HL-60 (cell line): ENCODE data around the gene KANK3.

ENCODE experiments used
- DNase-seq, 2 experiments: peaks; one replicate each; pipeline ENCODE4 v3.0.0-alpha.2; 2010 to 2020; ENCODE audit warnings: low read depth in 1 of 2, low spot score in 1 of 2
- H3K27ac ChIP-seq: fragments of 250-450 bp; sonication (Bioruptor Pico); replicated peaks from 2 replicates; pipeline ENCODE4 v1.5.1; 2020; ENCODE audit warnings: mild to moderate bottlenecking, moderate library complexity
- H3K27me3 ChIP-seq: fragments of 250-450 bp; sonication (Bioruptor Pico); 2 replicates; pipeline ENCODE4 v1.5.1; 2021; ENCODE audit warnings: mild to moderate bottlenecking, moderate library complexity; ENCODE audit not compliant: insufficient read depth, poor library complexity, severe bottlenecking
- H3K4me3 ChIP-seq: replicated peaks from 2 replicates; pipeline ENCODE4 v1.5.1; 2011; ENCODE audit warnings: mild to moderate bottlenecking, control low read depth, low read length; ENCODE audit not compliant: insufficient read depth
- GABPA ChIP-seq: IDR thresholded peaks from 2 replicates; pipeline ENCODE4 v1.6.1; 2012; ENCODE audit warnings: low read depth
- POLR2AphosphoS5 ChIP-seq: IDR thresholded peaks from 2 replicates; pipeline ENCODE4 v1.6.1; 2012; ENCODE audit warnings: low read depth
- SPI1 ChIP-seq: IDR thresholded peaks from 2 replicates; pipeline ENCODE4 v1.6.1; 2012; ENCODE audit warnings: low read depth, mild to moderate bottlenecking, borderline replicate concordance
- TF ChIP-seq, protein P1 (sequence below): IDR thresholded peaks from one replicate; pipeline ENCODE4 v1.5.1; 2011; ENCODE audit warnings: low read length, control low read depth, inconsistent platforms; ENCODE audit not compliant: insufficient read depth
- TF ChIP-seq, protein P2 (sequence below): IDR thresholded peaks from 2 replicates; pipeline ENCODE4 v1.6.1; 2012; ENCODE audit warnings: low read depth; ENCODE audit not compliant: insufficient replicate concordance

Gene KANK3

GRCh38 chr19:8325454-8325853 is 17.6 kb downstream of the KANK3 start:
- TF ChIP-seq GABPA (no peak), SPI1 (no peak), POLR2AphosphoS5 (no peak)
- TF ChIP-seq, protein P1, sequence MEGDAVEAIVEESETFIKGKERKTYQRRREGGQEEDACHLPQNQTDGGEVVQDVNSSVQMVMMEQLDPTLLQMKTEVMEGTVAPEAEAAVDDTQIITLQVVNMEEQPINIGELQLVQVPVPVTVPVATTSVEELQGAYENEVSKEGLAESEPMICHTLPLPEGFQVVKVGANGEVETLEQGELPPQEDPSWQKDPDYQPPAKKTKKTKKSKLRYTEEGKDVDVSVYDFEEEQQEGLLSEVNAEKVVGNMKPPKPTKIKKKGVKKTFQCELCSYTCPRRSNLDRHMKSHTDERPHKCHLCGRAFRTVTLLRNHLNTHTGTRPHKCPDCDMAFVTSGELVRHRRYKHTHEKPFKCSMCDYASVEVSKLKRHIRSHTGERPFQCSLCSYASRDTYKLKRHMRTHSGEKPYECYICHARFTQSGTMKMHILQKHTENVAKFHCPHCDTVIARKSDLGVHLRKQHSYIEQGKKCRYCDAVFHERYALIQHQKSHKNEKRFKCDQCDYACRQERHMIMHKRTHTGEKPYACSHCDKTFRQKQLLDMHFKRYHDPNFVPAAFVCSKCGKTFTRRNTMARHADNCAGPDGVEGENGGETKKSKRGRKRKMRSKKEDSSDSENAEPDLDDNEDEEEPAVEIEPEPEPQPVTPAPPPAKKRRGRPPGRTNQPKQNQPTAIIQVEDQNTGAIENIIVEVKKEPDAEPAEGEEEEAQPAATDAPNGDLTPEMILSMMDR: no peak
- TF ChIP-seq, protein P2, sequence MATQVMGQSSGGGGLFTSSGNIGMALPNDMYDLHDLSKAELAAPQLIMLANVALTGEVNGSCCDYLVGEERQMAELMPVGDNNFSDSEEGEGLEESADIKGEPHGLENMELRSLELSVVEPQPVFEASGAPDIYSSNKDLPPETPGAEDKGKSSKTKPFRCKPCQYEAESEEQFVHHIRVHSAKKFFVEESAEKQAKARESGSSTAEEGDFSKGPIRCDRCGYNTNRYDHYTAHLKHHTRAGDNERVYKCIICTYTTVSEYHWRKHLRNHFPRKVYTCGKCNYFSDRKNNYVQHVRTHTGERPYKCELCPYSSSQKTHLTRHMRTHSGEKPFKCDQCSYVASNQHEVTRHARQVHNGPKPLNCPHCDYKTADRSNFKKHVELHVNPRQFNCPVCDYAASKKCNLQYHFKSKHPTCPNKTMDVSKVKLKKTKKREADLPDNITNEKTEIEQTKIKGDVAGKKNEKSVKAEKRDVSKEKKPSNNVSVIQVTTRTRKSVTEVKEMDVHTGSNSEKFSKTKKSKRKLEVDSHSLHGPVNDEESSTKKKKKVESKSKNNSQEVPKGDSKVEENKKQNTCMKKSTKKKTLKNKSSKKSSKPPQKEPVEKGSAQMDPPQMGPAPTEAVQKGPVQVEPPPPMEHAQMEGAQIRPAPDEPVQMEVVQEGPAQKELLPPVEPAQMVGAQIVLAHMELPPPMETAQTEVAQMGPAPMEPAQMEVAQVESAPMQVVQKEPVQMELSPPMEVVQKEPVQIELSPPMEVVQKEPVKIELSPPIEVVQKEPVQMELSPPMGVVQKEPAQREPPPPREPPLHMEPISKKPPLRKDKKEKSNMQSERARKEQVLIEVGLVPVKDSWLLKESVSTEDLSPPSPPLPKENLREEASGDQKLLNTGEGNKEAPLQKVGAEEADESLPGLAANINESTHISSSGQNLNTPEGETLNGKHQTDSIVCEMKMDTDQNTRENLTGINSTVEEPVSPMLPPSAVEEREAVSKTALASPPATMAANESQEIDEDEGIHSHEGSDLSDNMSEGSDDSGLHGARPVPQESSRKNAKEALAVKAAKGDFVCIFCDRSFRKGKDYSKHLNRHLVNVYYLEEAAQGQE: no peak
- Histone ChIP-seq H3K27me3 (no peaks in the 10 kb centered on the region), H3K4me3 (no peak overlapping the region), H3K27ac (no peak overlapping the region)
- no peak for DNase-seq

- no peak overlapping the region for H3K4me3 ChIP-seq
- no peak for TF ChIP-seq SPI1
- TF ChIP-seq, protein P1: no peak
- no peak for TF ChIP-seq GABPA
- TF ChIP-seq, protein P2: no peak
- TF ChIP-seq POLR2AphosphoS5: peak; percentile 39
- no peaks in the 10 kb centered on the region for H3K27me3 ChIP-seq
- no peak overlapping the region for H3K27ac ChIP-seq
- no peak for DNase-seq
These were observed 18.6 kb downstream of the KANK3 start for GRCh38 chr19:8324186-8325050.

- no peak for DNase-seq
- TF ChIP-seq POLR2AphosphoS5: peak; percentile 70; the same call in 1 of the 2 replicates
- TF ChIP-seq, protein P2: no peak
- no peak overlapping the region for H3K4me3 ChIP-seq
- H3K27me3 ChIP-seq: no peaks in the 10 kb centered on the region
- no peak overlapping the region for H3K27ac ChIP-seq
These were observed 19.3 kb downstream of the KANK3 start for GRCh38 chr19:8323781-8324185.
